WTC11 (cell line): ENCODE data around the gene TEX13D. TPM values are rescaled to one million over a fixed set of nuclear protein-coding genes. Genes with fewer than 3 reads are reported as not detected.

Experiments
- ATAC-seq: fragments of 200-7000 bp; cut with Tn5 transposase; 2 replicates; pipeline ENCODE4 v1.10.0; 2021; ENCODE audit warnings: mild to moderate bottlenecking, moderate library complexity
- CTCF ChIA-PET: fragments of 300-600 bp; sonication (Branson Sonifier 250); formaldehyde crosslinking; loops from one replicate; lab custom pipeline; 2021; ENCODE audit warnings: antibody characterized with exemption; lab: Charles Lee
- POLR2A ChIA-PET: fragments of 350-600 bp; sonication (Branson Sonifier 250); formaldehyde crosslinking; loops from one replicate; lab custom pipeline; 2021; ENCODE audit warnings: antibody characterized with exemption; lab: Charles Lee
- DNase-seq: peaks from one replicate; pipeline ENCODE4 v3.0.0; 2021; ENCODE audit warnings: low spot score
- H3K27ac Mint-ChIP-seq: 2 replicates; pipeline ENCODE4 v1.8.0; 2021; ENCODE audit warnings: mixed read lengths
- H3K27me3 Mint-ChIP-seq: 2 replicates; pipeline ENCODE4 v1.8.0; 2021; ENCODE audit warnings: low read depth, mild to moderate bottlenecking, moderate library complexity, mixed read lengths
- H3K36me3 Mint-ChIP-seq: 2 replicates; pipeline ENCODE4 v1.8.0; 2021; ENCODE audit warnings: mixed read lengths
- H3K4me1 Mint-ChIP-seq: 2 replicates; pipeline ENCODE4 v1.8.0; 2022; ENCODE audit warnings: mixed read lengths
- H3K4me3 Mint-ChIP-seq: 2 replicates; pipeline ENCODE4 v1.8.0; 2021; ENCODE audit warnings: mild to moderate bottlenecking, moderate library complexity, mixed read lengths
- H3K9me3 Mint-ChIP-seq: 2 replicates; pipeline ENCODE4 v1.8.0; 2021; ENCODE audit warnings: mixed read lengths
- CREM ChIP-seq: sonication (generic); formaldehyde crosslinking; IDR thresholded peaks from 2 replicates; pipeline ENCODE4 v1.8.1; 2022; ENCODE audit warnings: mild to moderate bottlenecking, missing genetic modification reagents, moderate library complexity
- FOXK1 ChIP-seq: sonication (generic); formaldehyde crosslinking; IDR thresholded peaks from 2 replicates; pipeline ENCODE4 v1.8.0; 2022; ENCODE audit warnings: mild to moderate bottlenecking, moderate library complexity, missing genetic modification reagents
- FOXP1 ChIP-seq: sonication (generic); formaldehyde crosslinking; IDR thresholded peaks from 2 replicates; pipeline ENCODE4 v1.8.0; 2022; ENCODE audit warnings: missing genetic modification reagents, mild to moderate bottlenecking, moderate library complexity, borderline replicate concordance
- GABPB1 ChIP-seq: sonication (generic); formaldehyde crosslinking; IDR thresholded peaks from 2 replicates; pipeline ENCODE4 v1.8.1; 2023; ENCODE audit warnings: mild to moderate bottlenecking, missing genetic modification reagents
- GTF2I ChIP-seq: fragments of 250-450 bp; sonication (Bioruptor Pico); conservative IDR thresholded peaks from 2 replicates; pipeline ENCODE4 v1.4.0; 2021; ENCODE audit warnings: mild to moderate bottlenecking
- HMGA2 ChIP-seq: fragments of 250-450 bp; sonication (Bioruptor Pico); IDR thresholded peaks from 2 replicates; pipeline ENCODE4 v1.4.0; 2021; ENCODE audit warnings: mild to moderate bottlenecking, moderate library complexity
- JUN ChIP-seq: sonication (generic); formaldehyde crosslinking; IDR thresholded peaks from 2 replicates; pipeline ENCODE4 v1.8.0; 2023; ENCODE audit warnings: mild to moderate bottlenecking, missing genetic modification reagents
- NFYB ChIP-seq: sonication (generic); formaldehyde crosslinking; conservative IDR thresholded peaks from 2 replicates; pipeline ENCODE4 v1.8.0; 2022; ENCODE audit warnings: low read depth, missing genetic modification reagents
- NR2C2 ChIP-seq: sonication (generic); formaldehyde crosslinking; IDR thresholded peaks from 2 replicates; pipeline ENCODE4 v1.8.0; 2022; ENCODE audit warnings: mild to moderate bottlenecking, missing genetic modification reagents
- OVOL2 ChIP-seq: fragments of 250-450 bp; sonication (Bioruptor Pico); IDR thresholded peaks from 2 replicates; pipeline ENCODE4 v1.9.0; 2021; ENCODE audit warnings: mild to moderate bottlenecking, borderline replicate concordance
- PRRX2 ChIP-seq: fragments of 250-450 bp; sonication (Bioruptor Pico); IDR thresholded peaks from 2 replicates; pipeline ENCODE4 v1.8.0; 2021; ENCODE audit warnings: mild to moderate bottlenecking
- SMAD3 ChIP-seq: sonication (generic); formaldehyde crosslinking; IDR thresholded peaks from 2 replicates; pipeline ENCODE4 v1.8.0; 2022; ENCODE audit warnings: missing genetic modification reagents, mild to moderate bottlenecking, borderline replicate concordance
- SMAD4 ChIP-seq: sonication (generic); formaldehyde crosslinking; IDR thresholded peaks from 2 replicates; pipeline ENCODE4 v1.8.0; 2022; ENCODE audit warnings: mild to moderate bottlenecking, missing genetic modification reagents
- SOX15 ChIP-seq: fragments of 250-450 bp; sonication (Bioruptor Pico); IDR thresholded peaks from 2 replicates; pipeline ENCODE4 v1.9.0; 2021; ENCODE audit warnings: mild to moderate bottlenecking
- SP1 ChIP-seq: sonication (generic); formaldehyde crosslinking; conservative IDR thresholded peaks from 2 replicates; pipeline ENCODE4 v1.8.1; 2022; ENCODE audit warnings: missing genetic modification reagents
- TCF7 ChIP-seq: sonication (generic); formaldehyde crosslinking; IDR thresholded peaks from 2 replicates; pipeline ENCODE4 v1.8.0; 2022; ENCODE audit warnings: mild to moderate bottlenecking, low read depth, missing genetic modification reagents, moderate library complexity
- total RNA-seq: library from RNA; stranded (reverse); gene quantifications from 3 replicates; pipeline ENCODE4 v1.2.3, GENCODE V29; 2021
- TF ChIP-seq, protein P1 (sequence below): sonication (generic); formaldehyde crosslinking; conservative IDR thresholded peaks from 2 replicates; pipeline ENCODE4 v1.8.1; 2023; ENCODE audit warnings: mild to moderate bottlenecking, low read depth, missing genetic modification reagents, moderate library complexity
- TF ChIP-seq, protein P2 (sequence below): sonication (generic); formaldehyde crosslinking; IDR thresholded peaks from 2 replicates; pipeline ENCODE4 v1.8.0; 2023; ENCODE audit warnings: missing genetic modification reagents
- TF ChIP-seq, protein P3 (sequence below): fragments of 250-450 bp; sonication (Bioruptor Pico); IDR thresholded peaks from 2 replicates; pipeline ENCODE4 v1.9.0; 2021; ENCODE audit warnings: mild to moderate bottlenecking
- TF ChIP-seq, protein P4 (sequence below): fragments of 250-450 bp; sonication (Bioruptor Pico); IDR thresholded peaks from 2 replicates; pipeline ENCODE4 v1.8.0; 2021; ENCODE audit warnings: mild to moderate bottlenecking
- TF ChIP-seq, protein P5 (sequence below): sonication (generic); formaldehyde crosslinking; IDR thresholded peaks from 2 replicates; pipeline ENCODE4 v1.8.0; 2022; ENCODE audit warnings: missing genetic modification reagents

Gene TEX13D
- total RNA-seq, 1 experiment from 2014 or later = not detected

DNA sequence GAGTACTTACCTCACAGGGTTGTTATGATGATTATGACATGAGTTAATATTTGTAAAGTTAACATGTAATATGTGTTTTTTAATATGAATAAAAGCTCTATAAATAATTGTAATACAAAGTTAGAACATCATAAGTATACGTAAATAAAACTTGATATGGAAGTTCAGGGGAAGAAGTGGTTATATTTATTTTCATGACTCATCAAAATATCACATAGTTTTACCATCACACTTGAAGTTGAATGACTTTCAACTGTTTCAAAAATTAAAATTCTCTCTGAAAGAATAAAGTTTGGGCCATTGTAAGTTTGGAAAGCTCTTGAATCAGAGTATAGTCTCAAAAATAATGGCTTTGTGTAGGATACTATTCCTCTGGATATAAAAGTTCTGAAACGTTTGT lies 22.2 kb downstream of the TEX13D start:
- DNase-seq (no peak), ATAC-seq (no peak)
- ChIA-PET POLR2A (no interaction called here), CTCF (no interaction called here)
- no peaks in the 10 kb centered on the region for H3K27me3 Mint-ChIP-seq
- H3K4me1 Mint-ChIP-seq = no peaks in the 10 kb centered on the region
- H3K9me3 Mint-ChIP-seq = no peaks in the 10 kb centered on the region
- TF ChIP-seq GABPB1 (CRISPR knock-in tag) = no peak
- TF ChIP-seq, all 79 proteins: peak for 0
- no peak overlapping the region for H3K4me3 Mint-ChIP-seq
- H3K36me3 Mint-ChIP-seq = no peaks in the 10 kb centered on the region
- no peak overlapping the region for H3K27ac Mint-ChIP-seq

DNA sequence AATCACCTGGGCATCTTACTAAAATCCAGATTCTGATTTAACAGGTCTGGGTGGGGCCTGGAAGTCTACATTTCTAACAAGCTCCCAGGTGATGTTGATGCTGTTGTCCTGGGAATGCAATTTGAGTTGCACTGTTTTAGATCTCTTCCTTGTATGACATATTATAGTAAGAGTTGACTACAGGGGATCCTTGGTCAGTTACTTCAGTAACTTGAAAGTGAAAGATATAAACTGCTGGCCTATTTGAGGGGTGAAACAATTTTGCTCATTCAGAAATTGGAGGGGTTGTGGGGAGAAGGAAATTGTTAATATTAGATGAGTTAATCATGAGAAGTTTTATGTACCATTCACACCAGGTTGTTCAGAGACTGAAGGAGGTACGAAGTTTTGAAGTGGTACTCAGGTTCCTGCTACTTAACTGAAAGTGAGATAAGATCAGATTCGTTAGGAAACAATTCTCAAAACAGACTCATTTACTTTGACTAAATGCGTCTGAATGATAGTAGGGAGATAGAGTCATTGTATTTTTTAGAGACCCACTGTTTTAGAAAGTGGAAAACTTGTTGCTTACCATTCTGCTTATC lies 26.4 kb downstream of the TEX13D start:
- POLR2A ChIA-PET = no interaction called here
- Mint-ChIP-seq H3K4me3 (no peak overlapping the region), H3K27me3 (no peaks in the 10 kb centered on the region; the same call in 1 of the 2 replicates), H3K36me3 (no peaks in the 10 kb centered on the region), H3K27ac (no peak overlapping the region), H3K9me3 (no peaks in the 10 kb centered on the region), H3K4me1 (no peaks in the 10 kb centered on the region)
- no peak for ATAC-seq
- no peak for TF ChIP-seq CREM (CRISPR knock-in tag)
- TF ChIP-seq, protein P1, sequence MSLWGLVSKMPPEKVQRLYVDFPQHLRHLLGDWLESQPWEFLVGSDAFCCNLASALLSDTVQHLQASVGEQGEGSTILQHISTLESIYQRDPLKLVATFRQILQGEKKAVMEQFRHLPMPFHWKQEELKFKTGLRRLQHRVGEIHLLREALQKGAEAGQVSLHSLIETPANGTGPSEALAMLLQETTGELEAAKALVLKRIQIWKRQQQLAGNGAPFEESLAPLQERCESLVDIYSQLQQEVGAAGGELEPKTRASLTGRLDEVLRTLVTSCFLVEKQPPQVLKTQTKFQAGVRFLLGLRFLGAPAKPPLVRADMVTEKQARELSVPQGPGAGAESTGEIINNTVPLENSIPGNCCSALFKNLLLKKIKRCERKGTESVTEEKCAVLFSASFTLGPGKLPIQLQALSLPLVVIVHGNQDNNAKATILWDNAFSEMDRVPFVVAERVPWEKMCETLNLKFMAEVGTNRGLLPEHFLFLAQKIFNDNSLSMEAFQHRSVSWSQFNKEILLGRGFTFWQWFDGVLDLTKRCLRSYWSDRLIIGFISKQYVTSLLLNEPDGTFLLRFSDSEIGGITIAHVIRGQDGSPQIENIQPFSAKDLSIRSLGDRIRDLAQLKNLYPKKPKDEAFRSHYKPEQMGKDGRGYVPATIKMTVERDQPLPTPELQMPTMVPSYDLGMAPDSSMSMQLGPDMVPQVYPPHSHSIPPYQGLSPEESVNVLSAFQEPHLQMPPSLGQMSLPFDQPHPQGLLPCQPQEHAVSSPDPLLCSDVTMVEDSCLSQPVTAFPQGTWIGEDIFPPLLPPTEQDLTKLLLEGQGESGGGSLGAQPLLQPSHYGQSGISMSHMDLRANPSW (CRISPR knock-in tag) = no peak
- TF ChIP-seq SOX15 = no peak
- TF ChIP-seq FOXP1 (CRISPR knock-in tag) = no peak
- TF ChIP-seq SMAD4 (CRISPR knock-in tag) = no peak
- TF ChIP-seq SP1 (CRISPR knock-in tag) = no peak
- TF ChIP-seq NR2C2 (CRISPR knock-in tag) = no peak
- TF ChIP-seq, protein P2, sequence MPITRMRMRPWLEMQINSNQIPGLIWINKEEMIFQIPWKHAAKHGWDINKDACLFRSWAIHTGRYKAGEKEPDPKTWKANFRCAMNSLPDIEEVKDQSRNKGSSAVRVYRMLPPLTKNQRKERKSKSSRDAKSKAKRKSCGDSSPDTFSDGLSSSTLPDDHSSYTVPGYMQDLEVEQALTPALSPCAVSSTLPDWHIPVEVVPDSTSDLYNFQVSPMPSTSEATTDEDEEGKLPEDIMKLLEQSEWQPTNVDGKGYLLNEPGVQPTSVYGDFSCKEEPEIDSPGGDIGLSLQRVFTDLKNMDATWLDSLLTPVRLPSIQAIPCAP = no peak
- TF ChIP-seq, protein P3, sequence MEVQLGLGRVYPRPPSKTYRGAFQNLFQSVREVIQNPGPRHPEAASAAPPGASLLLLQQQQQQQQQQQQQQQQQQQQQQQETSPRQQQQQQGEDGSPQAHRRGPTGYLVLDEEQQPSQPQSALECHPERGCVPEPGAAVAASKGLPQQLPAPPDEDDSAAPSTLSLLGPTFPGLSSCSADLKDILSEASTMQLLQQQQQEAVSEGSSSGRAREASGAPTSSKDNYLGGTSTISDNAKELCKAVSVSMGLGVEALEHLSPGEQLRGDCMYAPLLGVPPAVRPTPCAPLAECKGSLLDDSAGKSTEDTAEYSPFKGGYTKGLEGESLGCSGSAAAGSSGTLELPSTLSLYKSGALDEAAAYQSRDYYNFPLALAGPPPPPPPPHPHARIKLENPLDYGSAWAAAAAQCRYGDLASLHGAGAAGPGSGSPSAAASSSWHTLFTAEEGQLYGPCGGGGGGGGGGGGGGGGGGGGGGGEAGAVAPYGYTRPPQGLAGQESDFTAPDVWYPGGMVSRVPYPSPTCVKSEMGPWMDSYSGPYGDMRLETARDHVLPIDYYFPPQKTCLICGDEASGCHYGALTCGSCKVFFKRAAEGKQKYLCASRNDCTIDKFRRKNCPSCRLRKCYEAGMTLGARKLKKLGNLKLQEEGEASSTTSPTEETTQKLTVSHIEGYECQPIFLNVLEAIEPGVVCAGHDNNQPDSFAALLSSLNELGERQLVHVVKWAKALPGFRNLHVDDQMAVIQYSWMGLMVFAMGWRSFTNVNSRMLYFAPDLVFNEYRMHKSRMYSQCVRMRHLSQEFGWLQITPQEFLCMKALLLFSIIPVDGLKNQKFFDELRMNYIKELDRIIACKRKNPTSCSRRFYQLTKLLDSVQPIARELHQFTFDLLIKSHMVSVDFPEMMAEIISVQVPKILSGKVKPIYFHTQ = no peak
- TF ChIP-seq NFYB (CRISPR knock-in tag) = no peak
- no peak for TF ChIP-seq FOXK1 (CRISPR knock-in tag)
- no peak for TF ChIP-seq OVOL2 (CRISPR knock-in tag)
- TF ChIP-seq PRRX2 (CRISPR knock-in tag) = no peak
- no peak for TF ChIP-seq TCF7 (CRISPR knock-in tag)
- no peak for TF ChIP-seq JUN (CRISPR knock-in tag)
- CTCF ChIA-PET = no interaction called here
- DNase-seq = no peak

DNA sequence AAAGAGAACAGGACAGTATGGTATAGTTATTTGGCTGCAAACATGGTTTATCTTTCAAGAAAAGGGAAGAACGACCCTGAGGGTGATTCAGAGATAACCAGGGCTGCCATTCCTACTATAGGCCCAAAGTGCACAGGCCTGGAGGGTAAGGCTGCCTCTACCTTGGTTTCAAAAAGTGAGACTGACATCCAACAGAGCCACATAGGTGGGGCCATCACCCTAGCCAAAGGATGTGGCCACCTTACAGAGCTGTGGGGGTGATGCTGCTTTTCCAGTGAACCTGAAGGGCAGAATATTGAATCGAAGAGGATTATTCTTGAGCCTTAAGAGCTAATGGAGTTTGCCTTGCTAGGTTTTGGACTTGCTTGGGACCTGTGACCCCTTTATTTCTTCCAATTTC lies 29.6 kb downstream of the TEX13D start:
- ATAC-seq = no peak
- Mint-ChIP-seq H3K9me3 (no peaks in the 10 kb centered on the region), H3K4me1 (no peaks in the 10 kb centered on the region), H3K27me3 (no peaks in the 10 kb centered on the region; the same call in 1 of the 2 replicates), H3K4me3 (no peak overlapping the region), H3K27ac (no peak overlapping the region), H3K36me3 (no peaks in the 10 kb centered on the region)
- TF ChIP-seq, protein P4, sequence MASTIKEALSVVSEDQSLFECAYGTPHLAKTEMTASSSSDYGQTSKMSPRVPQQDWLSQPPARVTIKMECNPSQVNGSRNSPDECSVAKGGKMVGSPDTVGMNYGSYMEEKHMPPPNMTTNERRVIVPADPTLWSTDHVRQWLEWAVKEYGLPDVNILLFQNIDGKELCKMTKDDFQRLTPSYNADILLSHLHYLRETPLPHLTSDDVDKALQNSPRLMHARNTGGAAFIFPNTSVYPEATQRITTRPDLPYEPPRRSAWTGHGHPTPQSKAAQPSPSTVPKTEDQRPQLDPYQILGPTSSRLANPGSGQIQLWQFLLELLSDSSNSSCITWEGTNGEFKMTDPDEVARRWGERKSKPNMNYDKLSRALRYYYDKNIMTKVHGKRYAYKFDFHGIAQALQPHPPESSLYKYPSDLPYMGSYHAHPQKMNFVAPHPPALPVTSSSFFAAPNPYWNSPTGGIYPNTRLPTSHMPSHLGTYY (CRISPR knock-in tag) = no peak
- TF ChIP-seq HMGA2 (CRISPR knock-in tag) (no peak), SMAD3 (CRISPR knock-in tag) (no peak), GTF2I (CRISPR knock-in tag) (no peak), SP1 (CRISPR knock-in tag) (no peak)
- TF ChIP-seq, protein P5, sequence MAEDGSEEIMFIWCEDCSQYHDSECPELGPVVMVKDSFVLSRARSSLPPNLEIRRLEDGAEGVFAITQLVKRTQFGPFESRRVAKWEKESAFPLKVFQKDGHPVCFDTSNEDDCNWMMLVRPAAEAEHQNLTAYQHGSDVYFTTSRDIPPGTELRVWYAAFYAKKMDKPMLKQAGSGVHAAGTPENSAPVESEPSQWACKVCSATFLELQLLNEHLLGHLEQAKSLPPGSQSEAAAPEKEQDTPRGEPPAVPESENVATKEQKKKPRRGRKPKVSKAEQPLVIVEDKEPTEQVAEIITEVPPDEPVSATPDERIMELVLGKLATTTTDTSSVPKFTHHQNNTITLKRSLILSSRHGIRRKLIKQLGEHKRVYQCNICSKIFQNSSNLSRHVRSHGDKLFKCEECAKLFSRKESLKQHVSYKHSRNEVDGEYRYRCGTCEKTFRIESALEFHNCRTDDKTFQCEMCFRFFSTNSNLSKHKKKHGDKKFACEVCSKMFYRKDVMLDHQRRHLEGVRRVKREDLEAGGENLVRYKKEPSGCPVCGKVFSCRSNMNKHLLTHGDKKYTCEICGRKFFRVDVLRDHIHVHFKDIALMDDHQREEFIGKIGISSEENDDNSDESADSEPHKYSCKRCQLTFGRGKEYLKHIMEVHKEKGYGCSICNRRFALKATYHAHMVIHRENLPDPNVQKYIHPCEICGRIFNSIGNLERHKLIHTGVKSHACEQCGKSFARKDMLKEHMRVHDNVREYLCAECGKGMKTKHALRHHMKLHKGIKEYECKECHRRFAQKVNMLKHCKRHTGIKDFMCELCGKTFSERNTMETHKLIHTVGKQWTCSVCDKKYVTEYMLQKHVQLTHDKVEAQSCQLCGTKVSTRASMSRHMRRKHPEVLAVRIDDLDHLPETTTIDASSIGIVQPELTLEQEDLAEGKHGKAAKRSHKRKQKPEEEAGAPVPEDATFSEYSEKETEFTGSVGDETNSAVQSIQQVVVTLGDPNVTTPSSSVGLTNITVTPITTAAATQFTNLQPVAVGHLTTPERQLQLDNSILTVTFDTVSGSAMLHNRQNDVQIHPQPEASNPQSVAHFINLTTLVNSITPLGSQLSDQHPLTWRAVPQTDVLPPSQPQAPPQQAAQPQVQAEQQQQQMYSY (CRISPR knock-in tag) = no peak
- ChIA-PET CTCF (interaction anchor here (0.6 kb wide), 1 partner anchor 12 kb away, joined by 3 read pairs; no protein-coding TSS in a partner anchor), POLR2A (no interaction called here)
- DNase-seq = no peak
